Right atrium auricular region (tissue), 2 donors: Measurements from ENCODE around the gene SYF2. TPM values are rescaled to one million over a fixed set of nuclear protein-coding genes. Genes with fewer than 3 reads are reported as not detected.
"Not testable (repeated sequence)": the region's sequence is repeated elsewhere in the genome, so short reads cannot be mapped to it uniquely, and the experiment has no call there.

Experiments used
- DNase-seq: peaks from one replicate; pipeline ENCODE4 v3.0.0-alpha.2; 2019; ENCODE audit warnings: low spot score
- H3K27ac ChIP-seq, 2 donors: fragments of 200-600 bp; sonication (generic); 1 replicate in 1 of 2; 2 replicates in 1 of 2; pipeline ENCODE4 v1.5.1; 2016 to 2019
- H3K27me3 ChIP-seq, 2 donors: fragments of 200-600 bp; sonication (generic); one replicate each; pipeline versions ENCODE4 v1.5.1 to v1.6.0; 2017 to 2019
- H3K36me3 ChIP-seq: fragments of 200-600 bp; sonication (generic); one replicate; pipeline ENCODE4 v1.5.1; 2016
- H3K4me1 ChIP-seq, 2 donors: fragments of 200-600 bp; sonication (generic); one replicate each; pipeline versions ENCODE4 v1.5.1 to v1.6.0; 2017 to 2019
- H3K4me3 ChIP-seq, 2 donors: fragments of 200-600 bp; sonication (generic); 1 replicate in 1 of 2; 2 replicates in 1 of 2; pipeline ENCODE4 v1.5.1; 2017 to 2019; ENCODE audit warnings: mild to moderate bottlenecking in 1 of 2, moderate library complexity in 1 of 2
- H3K9me3 ChIP-seq, 2 donors: fragments of 200-600 bp; sonication (generic); one replicate each; pipeline ENCODE4 v1.5.1; 2019
- CTCF ChIP-seq, 2 donors: fragments of 200-600 bp; sonication (generic); IDR thresholded peaks; one replicate each; pipeline ENCODE4 v1.5.1; 2019; ENCODE audit warnings: antibody characterized with exemption in 2 of 2
- total RNA-seq, 2 donors: library from RNA; depleted of rRNA; stranded (reverse); fragments of >200 nt; gene quantifications; one replicate each; pipeline ENCODE4 v1.1.0, GENCODE V29; 2016

SYF2 gene
- total RNA-seq, 2 donors from 2014 or later: 34.3 to 37.2 TPM

GRCh38 chr1:25245393-25245792 is 13.1 kb upstream of the SYF2 start:
- Histone ChIP-seq H3K9me3 (no peaks in the 10 kb centered on the region), H3K4me3 (peak overlapping the region; percentile 82 to 95), H3K36me3 (peaks cover 56% of the 10 kb centered on the region), H3K27me3 (no peaks in the 10 kb centered on the region), H3K27ac (peak overlapping the region in 1 of 2 donors; percentile 100), H3K4me1 (peaks cover 6 to 36% of the 10 kb centered on the region in 2 donors)
- DNase-seq: no peak
- TF ChIP-seq CTCF (IDR thresholded peaks at IDR 0.05): no peak

GRCh38 chr1:25243907-25244306 is 11.6 kb upstream of the SYF2 start:
- no peak for TF ChIP-seq CTCF (IDR thresholded peaks at IDR 0.05)
- DNase-seq: no peak
- no peak overlapping the region for H3K27ac ChIP-seq
- H3K9me3 ChIP-seq: no peaks in the 10 kb centered on the region
- peaks cover 56% of the 10 kb centered on the region for H3K36me3 ChIP-seq
- H3K4me3 ChIP-seq: no peak overlapping the region
- no peaks in the 10 kb centered on the region for H3K27me3 ChIP-seq
- peaks cover 6 to 46% of the 10 kb centered on the region in 2 donors for H3K4me1 ChIP-seq

GRCh38 chr1:25239681-25240541 is 7.6 kb upstream of the SYF2 start:
- TF ChIP-seq CTCF (IDR thresholded peaks at IDR 0.05): peak in 1 of 2 donors; percentile 79

GRCh38 chr1:25238046-25238445 is 5.7 kb upstream of the SYF2 start:
- Histone ChIP-seq H3K27me3 (no peaks in the 10 kb centered on the region), H3K9me3 (no peaks in the 10 kb centered on the region), H3K27ac (no peak overlapping the region), H3K36me3 (peaks cover 25% of the 10 kb centered on the region), H3K4me1 (peaks cover 0 to 46% of the 10 kb centered on the region in 2 donors), H3K4me3 (no peak overlapping the region)
- no peak for TF ChIP-seq CTCF (IDR thresholded peaks at IDR 0.05)
- no peak for DNase-seq

More at GRCh38 chr1:25239681-25240541, 7.6 kb upstream of the SYF2 start:
- peak overlapping the region; percentile 41 to 54 for H3K4me3 ChIP-seq
- no peaks in the 10 kb centered on the region for H3K27me3 ChIP-seq
- H3K4me1 ChIP-seq: peaks cover under 1 to 39% of the 10 kb centered on the region in 2 donors
- H3K36me3 ChIP-seq: peaks cover 44% of the 10 kb centered on the region
- peak overlapping the region; percentile 88 to 95 for H3K27ac ChIP-seq
- peak; percentile 94 for DNase-seq
- no peaks in the 10 kb centered on the region for H3K9me3 ChIP-seq

GRCh38 chr1:25236261-25236660 is 4.0 kb upstream of the SYF2 start:
- DNase-seq, H3K9me3 ChIP-seq, H3K4me3 ChIP-seq, H3K27ac ChIP-seq, H3K27me3 ChIP-seq, H3K36me3 ChIP-seq: not testable (repeated sequence)
- H3K4me1 ChIP-seq: peaks cover 0 to 50% of the 10 kb centered on the region in 2 donors

GRCh38 chr1:25235411-25235810 is 3.1 kb upstream of the SYF2 start:
- H3K27me3 ChIP-seq, H3K4me3 ChIP-seq, H3K9me3 ChIP-seq, H3K27ac ChIP-seq, DNase-seq, H3K36me3 ChIP-seq: not testable (repeated sequence)
- peaks cover 0 to 44% of the 10 kb centered on the region in 2 donors for H3K4me1 ChIP-seq
